Ureter (tissue), 1 donor: ENCODE measurements around the gene C12orf42. TPM values are rescaled to one million over a fixed set of nuclear protein-coding genes. Genes with fewer than 3 reads are reported as not detected.

Experiments
- DNase-seq: peaks from one replicate; pipeline ENCODE4 v3.0.0-alpha.2; 2020; ENCODE audit warnings: low spot score
- total RNA-seq: library from RNA; stranded (reverse); gene quantifications from one replicate; pipeline ENCODE4 v1.2.4, GENCODE V29; 2023
- donor health status: DM: yes; HTN: yes; CAD: no.

C12orf42 gene
- total RNA-seq, 1 donor from 2014 or later, result not detected

- no peak for DNase-seq
Measured at GRCh38 chr12:103336940-103337339, 158.8 kb downstream of the C12orf42 start.

GRCh38 chr12:103334466-103334865 is 161.3 kb downstream of the C12orf42 start:
- DNase-seq, result no peak

- DNase-seq, result no peak
Measured at GRCh38 chr12:103333676-103334075, 162.1 kb downstream of the C12orf42 start.

- DNase-seq, result no peak
Measured at GRCh38 chr12:103331643-103332042, 164.1 kb downstream of the C12orf42 start.

GRCh38 chr12:103330672-103331071 is 165.1 kb downstream of the C12orf42 start:
- DNase-seq, result no peak

GRCh38 chr12:103327676-103328075 is 168.1 kb downstream of the C12orf42 start:
- no peak for DNase-seq

- DNase-seq, result no peak
Measured at GRCh38 chr12:103326190-103326589, 169.6 kb downstream of the C12orf42 start.

- no peak for DNase-seq
Measured at GRCh38 chr12:103318566-103318965, 177.2 kb downstream of the C12orf42 start.

GRCh38 chr12:103317220-103317619 is 178.5 kb downstream of the C12orf42 start:
- DNase-seq, result no peak

- DNase-seq, result no peak
Measured at GRCh38 chr12:103314786-103315185, 181.0 kb downstream of the C12orf42 start.

- DNase-seq, result no peak
Measured at GRCh38 chr12:103313894-103314293, 181.9 kb downstream of the C12orf42 start.

- DNase-seq, result no peak
Measured at GRCh38 chr12:103312742-103313354, 182.9 kb downstream of the C12orf42 start.

- no peak for DNase-seq
Measured at GRCh38 chr12:103310546-103311270, 185.1 kb downstream of the C12orf42 start.

GRCh38 chr12:103308396-103308795 is 187.4 kb downstream of the C12orf42 start:
- no peak for DNase-seq

GRCh38 chr12:103303484-103303883 is 192.3 kb downstream of the C12orf42 start:
- DNase-seq, result no peak

- no peak for DNase-seq
Measured at GRCh38 chr12:103301642-103302591, 193.9 kb downstream of the C12orf42 start.

GRCh38 chr12:103288016-103288415 is 207.8 kb downstream of the C12orf42 start:
- no peak for DNase-seq

GRCh38 chr12:103282124-103282523 is 213.6 kb downstream of the C12orf42 start:
- no peak for DNase-seq

GRCh38 chr12:103279444-103279843 is 216.3 kb downstream of the C12orf42 start:
- DNase-seq, result no peak

- DNase-seq, result no peak
Measured at GRCh38 chr12:103278329-103278728, 217.4 kb downstream of the C12orf42 start.

GRCh38 chr12:103273645-103274044 is 222.1 kb downstream of the C12orf42 start:
- DNase-seq, result no peak

- no peak for DNase-seq
Measured at GRCh38 chr12:103272949-103273348, 222.8 kb downstream of the C12orf42 start.
